SK-N-SH (cell line): ENCODE measurements around the gene HSF5. TPM values are rescaled to one million over a fixed set of nuclear protein-coding genes. Genes with fewer than 3 reads are reported as not detected.

Experiments
- CTCF ChIA-PET: fragments of 300-600, 350-600 bp; formaldehyde crosslinking; extraction: SDS; loops from one replicate; lab custom pipeline; 2021; lab: Yijun Ruan, JAX
- POLR2A ChIA-PET: fragments of 350-600 bp; sonication (Branson Sonifier 250); formaldehyde crosslinking; extraction: SDS; loops from one replicate; lab custom pipeline; 2020; ENCODE audit warnings: antibody characterized with exemption, inconsistent platforms; lab: Yijun Ruan, JAX
- DNase-seq: peaks from one replicate; pipeline ENCODE4 v3.0.0; 2012
- H2AFZ ChIP-seq: fragments of 200-600 bp; sonication (generic); 2 replicates; pipeline ENCODE4 v1.8.1; 2016; ENCODE audit warnings: antibody characterized with exemption, mild to moderate bottlenecking, low read depth
- H3F3A ChIP-seq: fragments of 200-600 bp; sonication (generic); replicated peaks from 2 replicates; pipeline ENCODE3; 2016; ENCODE audit warnings: antibody characterized with exemption, mild to moderate bottlenecking; ENCODE audit not compliant: insufficient read depth
- H3K27ac ChIP-seq, 2 experiments: fragments of 200-500 bp in 1 of 2; fragments of 200-600 bp in 1 of 2; sonication (Bioruptor generic) in 1 of 2; sonication (generic), shearing (Covaris generic) in 1 of 2; 2 replicates each; pipeline versions ENCODE4 v1.5.1 to v1.6.1; 2014 to 2016; ENCODE audit warnings: low read depth in 2 of 2, inconsistent platforms in 1 of 2, low read length in 1 of 2, mild to moderate bottlenecking in 1 of 2, mixed read lengths in 1 of 2
- H3K27me3 ChIP-seq: fragments of 200-600 bp; sonication (generic), shearing (Covaris generic); 2 replicates; pipeline ENCODE4 v1.6.1; 2016; ENCODE audit warnings: mixed run types; ENCODE audit not compliant: insufficient read depth
- H3K36me3 ChIP-seq, 2 experiments: fragments of 200-500 bp in 1 of 2; fragments of 200-600 bp in 1 of 2; sonication (Bioruptor generic) in 1 of 2; sonication (generic) in 1 of 2; replicated peaks in 1 of 2; 2 replicates each; pipeline versions ENCODE3 to v1.5.1; 2014 to 2016; ENCODE audit warnings: low read length in 1 of 2, mild to moderate bottlenecking in 1 of 2; ENCODE audit not compliant: insufficient read depth in 2 of 2, control insufficient read depth in 1 of 2
- H3K4me1 ChIP-seq, 2 experiments: fragments of 200-500 bp in 1 of 2; fragments of 200-600 bp in 1 of 2; sonication (Bioruptor generic) in 1 of 2; sonication (generic), shearing (Covaris generic) in 1 of 2; 2 replicates each; pipeline versions ENCODE4 v1.5.1 to v1.6.1; 2014 to 2016; ENCODE audit warnings: low read depth in 1 of 2, low read length in 1 of 2, mixed run types in 1 of 2; ENCODE audit not compliant: insufficient read depth in 2 of 2, control insufficient read depth in 1 of 2
- H3K4me2 ChIP-seq: fragments of 200-600 bp; sonication (generic), shearing (Covaris generic); 2 replicates; pipeline ENCODE4 v1.6.1; 2017; ENCODE audit warnings: mixed run types
- H3K4me3 ChIP-seq, 2 experiments: fragments of 200-500 bp in 1 of 2; fragments of 200-600 bp in 1 of 2; sonication (Bioruptor generic) in 1 of 2; sonication (generic), shearing (Covaris generic) in 1 of 2; 2 replicates each; pipeline versions ENCODE4 v1.5.1 to v1.8.1; 2014 to 2016; ENCODE audit warnings: low read depth in 2 of 2, inconsistent platforms in 1 of 2, low read length in 1 of 2, mild to moderate bottlenecking in 1 of 2, mixed read lengths in 1 of 2, moderate library complexity in 1 of 2
- H3K79me2 ChIP-seq: fragments of 200-600 bp; sonication (generic); 2 replicates; pipeline ENCODE4 v1.8.1; 2017; ENCODE audit warnings: mild to moderate bottlenecking; ENCODE audit not compliant: insufficient read depth
- H3K9ac ChIP-seq: fragments of 200-600 bp; sonication (generic); 2 replicates; pipeline ENCODE4 v1.6.1; 2017; ENCODE audit warnings: mixed run types
- H3K9me2 ChIP-seq: fragments of 200-600 bp; sonication (generic); 2 replicates; pipeline ENCODE4 v1.6.1; 2017; ENCODE audit warnings: mixed run types
- H3K9me3 ChIP-seq: fragments of 200-600 bp; sonication (generic); 2 replicates; pipeline ENCODE4 v1.6.1; 2017; ENCODE audit warnings: mixed run types, mild to moderate bottlenecking, moderate library complexity
- H4K20me1 ChIP-seq: fragments of 200-600 bp; sonication (generic); 2 replicates; pipeline ENCODE4 v1.6.1; 2017; ENCODE audit warnings: mild to moderate bottlenecking, mixed run types; ENCODE audit not compliant: insufficient read depth
- CTCF ChIP-seq: fragments of 200-600 bp; sonication (generic); IDR thresholded peaks from 2 replicates; pipeline ENCODE4 v1.6.1; 2017; ENCODE audit warnings: antibody characterized with exemption, mild to moderate bottlenecking, moderate library complexity
- EP300 ChIP-seq, 2 experiments: IDR thresholded peaks; 2 replicates each; pipeline versions ENCODE4 v1.4.0 to v1.6.1; 2012; ENCODE audit warnings: borderline replicate concordance in 1 of 2, low read depth in 1 of 2, low read length in 1 of 2
- FOSL2 ChIP-seq: IDR thresholded peaks from 2 replicates; pipeline ENCODE4 v1.4.0; 2012; ENCODE audit warnings: low read depth, mild to moderate bottlenecking, moderate library complexity, borderline replicate concordance
- GABPA ChIP-seq: IDR thresholded peaks from 2 replicates; pipeline ENCODE4 v1.4.0; 2012; ENCODE audit warnings: low read depth, mild to moderate bottlenecking
- GATA2 ChIP-seq: sonication (generic); formaldehyde crosslinking; IDR thresholded peaks from 2 replicates; pipeline ENCODE4 v1.5.0; 2020; ENCODE audit warnings: mild to moderate bottlenecking, missing genetic modification reagents
- JUND ChIP-seq: IDR thresholded peaks from 2 replicates; pipeline ENCODE4 v1.4.0; 2012
- MXI1 ChIP-seq: IDR thresholded peaks from 2 replicates; pipeline ENCODE4 v1.6.1; 2012; ENCODE audit warnings: mild to moderate bottlenecking, low read depth, low read length, improper control_type of control experiment
- NFIC ChIP-seq: IDR thresholded peaks from 2 replicates; pipeline ENCODE4 v1.4.0; 2012; ENCODE audit warnings: borderline replicate concordance
- RAD21 ChIP-seq: IDR thresholded peaks from 2 replicates; pipeline ENCODE4 v1.6.1; 2012; ENCODE audit warnings: mild to moderate bottlenecking, low read length
- RCOR1 ChIP-seq: fragments of 150-350 bp; IDR thresholded peaks from 2 replicates; pipeline ENCODE4 v1.6.1; 2017; ENCODE audit warnings: antibody characterized with exemption, low read length
- TCF12 ChIP-seq: IDR thresholded peaks from 2 replicates; pipeline ENCODE4 v1.4.0; 2012
- TEAD4 ChIP-seq: IDR thresholded peaks from 2 replicates; pipeline ENCODE4 v1.4.0; 2012; ENCODE audit warnings: mild to moderate bottlenecking, borderline replicate concordance; ENCODE audit not compliant: insufficient read depth
- YY1 ChIP-seq: IDR thresholded peaks from 2 replicates; pipeline ENCODE4 v1.4.0; 2012; ENCODE audit warnings: low read depth, mild to moderate bottlenecking
- WGBS: methylation state at CpG from one replicate; pipeline ENCODE4 v1.1.6; 2017; ENCODE audit warnings: low lambda C conversion rate; 5-methylcytosine and 5-hydroxymethylcytosine counted together
- polyA plus RNA-seq, 3 experiments: library from polyadenylated mRNA; depleted of rRNA; stranded (reverse); fragments of >200 nt; gene quantifications; 2 replicates each; pipeline ENCODE4 v1.2.3, GENCODE V29; 2012
- TF ChIP-seq, protein P1 (sequence below): IDR thresholded peaks from 2 replicates; pipeline ENCODE4 v1.4.0; 2012; ENCODE audit warnings: low read depth, borderline replicate concordance

The HSF5 gene
- polyA plus RNA-seq, 1 of the 3 experiments (the other 2 are of a cell fraction): not detected

DNA sequence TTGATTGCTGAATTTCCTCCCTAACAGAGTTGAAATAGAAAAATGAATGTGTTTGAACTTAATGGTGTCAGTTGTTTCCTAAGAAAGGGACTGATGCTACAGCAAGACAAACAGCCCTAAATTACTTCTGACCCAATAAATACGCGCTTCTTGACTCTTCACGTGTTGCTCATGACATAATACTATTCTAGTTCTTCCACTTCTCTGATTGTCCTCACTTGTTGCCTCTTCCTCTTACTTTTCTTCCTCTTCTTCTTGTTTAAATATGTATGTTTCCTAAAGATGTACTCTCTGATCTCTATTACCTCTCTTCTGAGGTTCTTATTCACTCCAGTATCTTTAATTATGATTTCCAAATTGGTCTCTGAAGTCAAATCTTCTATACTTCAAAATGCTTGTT is 103.3 kb downstream of the HSF5 start:
- ChIA-PET CTCF (interaction anchor here (1.2 to 2.0 kb wide), 7 partner anchors 12 to 134 kb away, joined by 3 to 7 read pairs (median 4); partner anchors contain the start of gene RNF43), POLR2A (no interaction called here)
- 53% methylated on average over 3 of the region's 3 CpGs for WGBS
- TF ChIP-seq TCF12 (no peak), EP300 (IDR thresholded peaks at IDR 0.05; ENCODE audit: borderline replicate concordance in 1 of 2, low read depth in 1 of 2, low read length in 1 of 2) (no peak), GABPA (no peak), CTCF (no peak), YY1 (no peak), RCOR1 (no peak), FOSL2 (no peak), GATA2 (no peak), RAD21 (no peak), TEAD4 (no peak)
- TF ChIP-seq, protein P1, sequence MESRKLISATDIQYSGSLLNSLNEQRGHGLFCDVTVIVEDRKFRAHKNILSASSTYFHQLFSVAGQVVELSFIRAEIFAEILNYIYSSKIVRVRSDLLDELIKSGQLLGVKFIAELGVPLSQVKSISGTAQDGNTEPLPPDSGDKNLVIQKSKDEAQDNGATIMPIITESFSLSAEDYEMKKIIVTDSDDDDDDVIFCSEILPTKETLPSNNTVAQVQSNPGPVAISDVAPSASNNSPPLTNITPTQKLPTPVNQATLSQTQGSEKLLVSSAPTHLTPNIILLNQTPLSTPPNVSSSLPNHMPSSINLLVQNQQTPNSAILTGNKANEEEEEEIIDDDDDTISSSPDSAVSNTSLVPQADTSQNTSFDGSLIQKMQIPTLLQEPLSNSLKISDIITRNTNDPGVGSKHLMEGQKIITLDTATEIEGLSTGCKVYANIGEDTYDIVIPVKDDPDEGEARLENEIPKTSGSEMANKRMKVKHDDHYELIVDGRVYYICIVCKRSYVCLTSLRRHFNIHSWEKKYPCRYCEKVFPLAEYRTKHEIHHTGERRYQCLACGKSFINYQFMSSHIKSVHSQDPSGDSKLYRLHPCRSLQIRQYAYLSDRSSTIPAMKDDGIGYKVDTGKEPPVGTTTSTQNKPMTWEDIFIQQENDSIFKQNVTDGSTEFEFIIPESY: no peak
- Histone ChIP-seq H2AFZ (no peak overlapping the region), H3K9me2 (no peaks in the 10 kb centered on the region), H3K9me3 (no peaks in the 10 kb centered on the region), H3K36me3 (no peaks in the 10 kb centered on the region), H3K27me3 (peaks cover 20% of the 10 kb centered on the region), H3K4me1 (no peaks in the 10 kb centered on the region), H3K4me3 (no peak overlapping the region), H3K4me2 (no peak overlapping the region), H4K20me1 (no peaks in the 10 kb centered on the region), H3K27ac (no peak overlapping the region), H3K79me2 (no peaks in the 10 kb centered on the region), H3K9ac (no peak overlapping the region), H3F3A (no peaks in the 10 kb centered on the region)
- DNase-seq: no peak

GRCh38 chr17:58383892-58384462 is 104.2 kb downstream of the HSF5 start:
- POLR2A ChIA-PET: no interaction called here
- 41% methylated on average over 4 of the region's 4 CpGs for WGBS

More at GRCh38 chr17:58383892-58384462, 104.2 kb downstream of the HSF5 start:
- H3K4me2 ChIP-seq: no peak overlapping the region
- no peaks in the 10 kb centered on the region for H3K4me1 ChIP-seq
- TF ChIP-seq, protein P1: no peak
- TF ChIP-seq NFIC (no peak), RAD21 (no peak), MXI1 (no peak), JUND (no peak), GATA2 (no peak)
- H4K20me1 ChIP-seq: no peaks in the 10 kb centered on the region
- H2AFZ ChIP-seq: no peak overlapping the region
- no peaks in the 10 kb centered on the region for H3K9me2 ChIP-seq
- H3F3A ChIP-seq: no peaks in the 10 kb centered on the region
- H3K27me3 ChIP-seq: peaks cover 29% of the 10 kb centered on the region
- CTCF ChIA-PET: interaction anchor here (0.7 to 2.0 kb wide), 10 partner anchors 11 to 135 kb away, joined by 3 to 7 read pairs (median 4); partner anchors contain the start of gene RNF43
- H3K36me3 ChIP-seq: no peaks in the 10 kb centered on the region
- no peak overlapping the region for H3K9ac ChIP-seq
- no peaks in the 10 kb centered on the region for H3K79me2 ChIP-seq
- no peaks in the 10 kb centered on the region for H3K9me3 ChIP-seq
- H3K27ac ChIP-seq: no peak overlapping the region
- H3K4me3 ChIP-seq: no peak overlapping the region
- DNase-seq: no peak
